ENCODE data around the gene TIMM29.

TIMM29 gene

DNA sequence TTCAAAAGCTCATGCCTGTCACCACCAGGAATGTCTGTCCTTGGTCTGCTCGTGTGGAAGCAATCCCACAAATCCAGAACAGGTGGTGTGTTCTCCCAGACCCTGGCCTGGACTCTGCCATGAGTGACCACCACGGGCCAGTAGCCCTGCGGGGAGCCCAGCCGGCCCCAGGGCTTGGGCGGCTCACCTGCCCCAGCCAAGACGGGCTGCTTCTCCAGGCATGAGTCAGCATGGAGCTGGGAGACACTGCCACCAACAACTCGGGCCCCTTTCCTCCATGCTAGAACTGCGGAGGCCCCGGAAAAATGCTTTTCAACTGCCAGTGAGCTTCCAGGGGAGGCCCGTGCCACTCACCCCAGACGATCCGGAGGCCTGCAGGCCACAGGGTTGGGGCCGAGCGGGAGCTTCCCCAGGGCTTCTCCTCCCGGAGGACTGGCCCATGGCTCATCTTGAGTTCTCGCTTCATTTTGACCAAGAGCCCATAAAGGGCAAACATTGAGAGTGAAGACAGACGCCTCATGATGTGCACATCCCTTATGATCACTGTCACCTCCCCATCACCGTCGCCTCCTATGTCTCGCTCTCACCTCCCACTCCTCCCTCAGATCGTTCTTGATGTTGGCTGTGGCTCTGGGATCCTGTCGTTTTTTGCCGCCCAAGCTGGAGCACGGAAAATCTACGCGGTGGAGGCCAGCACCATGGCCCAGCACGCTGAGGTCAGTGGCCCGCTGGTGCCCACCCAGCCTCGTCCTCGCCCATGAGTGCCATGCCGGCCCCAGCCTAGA, 16.8 kb upstream of the TIMM29 start:
- DNase-seq = peak in 1 of 51 donors; percentile 16

DNA sequence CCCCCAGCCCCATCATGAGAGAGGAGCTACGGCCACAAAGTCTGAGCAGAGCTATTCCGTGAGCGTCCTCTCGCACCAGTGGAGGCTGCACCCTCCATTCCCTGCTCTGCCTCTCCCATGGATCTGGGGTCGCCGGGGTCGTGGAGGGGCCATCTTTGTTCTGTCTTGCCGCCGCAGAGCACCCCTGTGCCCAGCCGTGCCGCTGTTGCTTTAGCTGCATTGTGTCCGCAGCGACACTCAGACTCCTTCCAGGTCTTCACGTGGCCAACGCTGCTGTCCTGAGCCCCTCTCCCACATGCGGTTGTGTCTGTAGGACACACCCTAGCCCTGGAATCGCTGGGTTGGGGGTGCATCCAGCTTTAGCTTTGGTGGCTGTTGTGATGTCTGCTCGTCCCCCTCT, 16.0 kb upstream of the TIMM29 start:
- DNase-seq = no peak

DNA sequence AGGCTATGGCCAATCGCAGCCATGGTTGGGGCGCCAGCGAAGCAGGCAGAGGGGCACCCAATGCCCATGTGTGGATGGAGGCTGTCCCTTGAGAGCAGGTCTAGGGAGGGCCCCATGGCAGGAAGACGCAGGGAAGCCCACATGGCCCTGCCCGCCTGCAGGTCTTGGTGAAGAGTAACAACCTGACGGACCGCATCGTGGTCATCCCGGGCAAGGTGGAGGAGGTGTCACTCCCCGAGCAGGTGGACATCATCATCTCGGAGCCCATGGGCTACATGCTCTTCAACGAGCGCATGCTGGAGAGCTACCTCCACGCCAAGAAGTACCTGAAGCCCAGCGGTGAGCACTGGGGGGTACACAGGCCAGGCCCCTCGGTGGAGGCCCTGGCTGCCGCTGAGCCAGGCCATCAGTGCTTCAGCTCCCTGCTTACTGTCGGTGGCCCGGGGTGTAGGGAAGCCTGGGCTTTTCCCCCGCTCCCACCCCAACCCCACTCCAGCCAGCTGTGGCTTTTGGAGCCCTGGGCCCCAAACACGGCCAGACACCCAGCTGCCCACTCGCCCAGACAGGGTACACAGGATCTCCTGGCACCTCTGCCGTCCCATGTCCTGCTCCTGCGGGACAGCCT, 14.8 kb upstream of the TIMM29 start:
- DNase-seq = no peak

DNA sequence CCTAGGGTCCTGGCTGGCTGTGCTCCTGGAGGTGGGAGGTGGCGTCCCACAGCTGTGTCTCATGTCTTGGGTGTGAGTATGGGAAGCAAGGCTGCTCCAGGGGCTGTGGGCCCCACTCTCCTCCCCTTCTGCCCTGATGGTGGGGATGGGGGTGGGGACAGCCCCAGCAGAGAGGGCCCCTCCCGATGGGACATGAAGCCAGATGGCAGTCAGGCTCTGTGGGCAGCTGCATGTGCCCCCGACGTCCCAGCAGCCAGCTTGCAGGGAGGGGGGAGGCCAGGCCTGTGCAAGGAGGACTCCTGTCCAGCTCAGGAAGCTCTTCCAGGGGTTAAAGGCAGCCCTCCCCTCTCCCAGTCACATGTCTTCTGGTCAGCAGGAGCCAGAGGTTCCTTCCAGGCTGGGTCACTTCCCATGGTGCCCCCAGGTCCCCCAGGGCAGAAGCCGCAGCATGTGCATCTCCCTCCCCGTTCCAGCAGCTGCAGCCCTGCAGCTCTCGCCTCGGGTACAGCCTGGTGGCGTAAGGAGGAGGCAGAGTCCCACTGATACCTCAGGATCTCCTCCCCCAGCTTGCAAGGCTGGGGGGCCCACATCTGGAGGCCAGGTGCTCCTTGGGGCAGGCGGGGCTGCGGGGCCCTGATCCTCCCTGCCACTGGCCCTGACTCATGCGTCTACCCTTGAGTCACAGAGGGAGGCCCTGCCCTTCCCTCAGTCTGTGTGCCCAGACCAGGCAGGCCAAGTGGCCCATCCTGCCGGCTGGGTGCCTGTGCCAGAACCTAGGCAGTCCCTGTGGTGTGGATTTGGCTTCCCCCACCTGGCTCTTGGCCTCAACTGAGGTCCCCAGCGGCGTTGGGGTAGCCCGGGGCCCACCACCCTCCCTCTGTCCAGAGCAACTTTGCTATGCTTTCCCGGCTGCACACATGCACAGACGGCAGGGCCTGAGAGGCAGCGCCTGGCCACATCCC, 13.2 kb upstream of the TIMM29 start:
- no peak for DNase-seq

DNA sequence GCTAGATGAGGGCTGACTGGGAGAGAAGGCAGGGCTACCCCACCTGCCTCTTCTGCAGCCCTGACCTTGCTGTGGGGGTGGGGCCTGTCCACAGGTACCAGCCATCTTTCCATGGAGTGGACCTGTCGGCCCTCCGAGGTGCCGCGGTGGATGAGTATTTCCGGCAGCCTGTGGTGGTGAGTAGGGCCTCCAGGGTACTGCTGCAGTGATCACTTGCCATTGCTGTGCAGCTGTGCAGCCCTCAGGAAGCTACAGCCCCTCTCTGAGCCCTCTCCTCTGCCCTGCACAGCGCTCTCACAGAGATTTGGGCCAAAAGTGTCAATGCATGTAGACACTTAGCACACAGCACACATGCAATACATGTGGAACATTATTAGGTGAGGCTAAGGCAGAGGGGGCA, 12.0 kb upstream of the TIMM29 start:
- DNase-seq = no peak

DNA sequence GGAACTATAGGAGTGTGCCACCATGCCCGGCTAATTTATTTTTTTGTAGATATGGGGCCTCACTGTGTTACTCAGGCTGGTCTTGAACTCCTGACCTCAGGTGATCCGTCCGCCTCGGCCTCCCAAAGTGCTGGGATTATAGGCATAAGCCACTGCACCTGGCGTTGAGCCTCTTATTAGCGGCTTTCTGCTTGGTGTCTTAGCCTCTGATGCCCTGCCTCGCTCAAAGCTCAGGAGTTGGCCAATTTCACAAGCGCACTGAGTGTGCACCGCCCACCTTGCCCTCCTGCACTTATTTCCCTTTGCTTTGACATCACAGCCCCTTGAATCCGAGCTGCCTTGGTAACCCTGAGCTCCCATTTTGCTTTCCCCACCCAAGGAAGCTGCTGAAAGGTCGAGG, 10.3 kb upstream of the TIMM29 start:
- no peak for DNase-seq

DNA sequence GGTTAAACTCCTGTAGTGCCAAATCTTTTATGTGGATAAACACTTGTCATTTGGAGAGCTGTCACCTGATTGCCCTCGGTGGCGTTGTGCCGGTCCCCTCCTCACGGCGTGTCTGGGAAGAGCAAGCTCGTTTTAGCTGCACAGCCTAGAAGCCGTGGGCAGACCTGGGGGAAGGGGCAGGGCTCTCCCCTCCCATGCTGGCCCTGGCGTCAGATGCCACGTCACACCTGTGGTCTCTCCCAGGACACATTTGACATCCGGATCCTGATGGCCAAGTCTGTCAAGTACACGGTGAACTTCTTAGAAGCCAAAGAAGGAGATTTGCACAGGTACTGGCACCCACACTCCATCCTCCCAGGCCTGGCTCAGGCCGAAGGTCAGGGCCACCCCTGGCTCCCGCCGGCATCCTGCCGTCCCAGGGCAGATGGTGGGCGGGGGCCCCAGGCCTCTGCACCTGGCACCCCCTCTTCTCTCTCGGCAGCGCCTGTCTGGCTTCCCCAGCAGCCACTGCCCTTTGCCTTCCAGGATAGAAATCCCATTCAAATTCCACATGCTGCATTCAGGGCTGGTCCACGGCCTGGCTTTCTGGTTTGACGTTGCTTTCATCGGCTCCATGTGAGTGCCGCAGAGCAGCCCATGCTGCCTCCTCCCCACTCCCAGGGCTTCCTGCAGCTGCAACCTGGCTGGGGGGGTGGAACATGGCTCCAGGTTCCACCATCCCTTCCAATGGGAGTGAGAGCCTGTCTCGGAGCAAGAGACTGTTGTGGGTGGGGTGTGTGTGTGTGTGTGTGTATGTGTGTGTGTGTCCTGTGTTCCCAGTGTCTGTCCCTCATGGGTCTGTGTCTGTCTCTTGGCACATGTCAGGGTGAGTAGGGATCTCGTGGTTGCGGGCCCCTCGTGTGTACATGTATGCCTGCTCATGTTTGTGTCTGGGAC, 9.0 kb upstream of the TIMM29 start:
- DNase-seq = no peak

DNA sequence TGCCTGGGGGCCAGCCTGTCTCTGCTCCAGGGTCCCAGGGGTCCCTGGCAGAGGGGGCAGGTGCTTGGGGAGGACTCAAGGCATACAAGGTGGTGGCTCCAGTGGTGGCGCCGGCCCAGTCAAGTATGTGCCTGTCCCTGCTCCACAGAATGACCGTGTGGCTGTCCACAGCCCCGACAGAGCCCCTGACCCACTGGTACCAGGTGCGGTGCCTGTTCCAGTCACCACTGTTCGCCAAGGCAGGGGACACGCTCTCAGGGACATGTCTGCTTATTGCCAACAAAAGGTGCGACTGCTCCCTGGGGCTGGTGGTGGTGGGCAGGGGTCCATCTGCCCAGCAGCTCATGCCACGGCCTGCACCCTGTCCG, 8.3 kb upstream of the TIMM29 start:
- no peak for DNase-seq

DNA sequence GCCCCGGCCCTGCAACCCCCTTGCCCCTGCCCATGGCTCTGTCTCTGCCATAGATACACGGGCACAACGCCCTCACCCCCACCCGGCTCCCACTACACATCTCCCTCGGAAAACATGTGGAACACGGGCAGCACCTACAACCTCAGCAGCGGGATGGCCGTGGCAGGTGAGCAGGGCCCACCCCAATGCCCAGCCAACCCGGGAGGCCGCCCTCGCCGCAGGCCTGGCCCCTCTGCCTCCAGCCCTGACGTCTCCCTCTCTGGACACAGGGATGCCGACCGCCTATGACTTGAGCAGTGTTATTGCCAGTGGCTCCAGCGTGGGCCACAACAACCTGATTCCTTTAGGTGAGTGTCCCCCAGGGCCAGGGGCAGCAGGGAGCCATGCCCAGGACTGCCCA, 7.8 kb upstream of the TIMM29 start:
- DNase-seq = no peak

DNA sequence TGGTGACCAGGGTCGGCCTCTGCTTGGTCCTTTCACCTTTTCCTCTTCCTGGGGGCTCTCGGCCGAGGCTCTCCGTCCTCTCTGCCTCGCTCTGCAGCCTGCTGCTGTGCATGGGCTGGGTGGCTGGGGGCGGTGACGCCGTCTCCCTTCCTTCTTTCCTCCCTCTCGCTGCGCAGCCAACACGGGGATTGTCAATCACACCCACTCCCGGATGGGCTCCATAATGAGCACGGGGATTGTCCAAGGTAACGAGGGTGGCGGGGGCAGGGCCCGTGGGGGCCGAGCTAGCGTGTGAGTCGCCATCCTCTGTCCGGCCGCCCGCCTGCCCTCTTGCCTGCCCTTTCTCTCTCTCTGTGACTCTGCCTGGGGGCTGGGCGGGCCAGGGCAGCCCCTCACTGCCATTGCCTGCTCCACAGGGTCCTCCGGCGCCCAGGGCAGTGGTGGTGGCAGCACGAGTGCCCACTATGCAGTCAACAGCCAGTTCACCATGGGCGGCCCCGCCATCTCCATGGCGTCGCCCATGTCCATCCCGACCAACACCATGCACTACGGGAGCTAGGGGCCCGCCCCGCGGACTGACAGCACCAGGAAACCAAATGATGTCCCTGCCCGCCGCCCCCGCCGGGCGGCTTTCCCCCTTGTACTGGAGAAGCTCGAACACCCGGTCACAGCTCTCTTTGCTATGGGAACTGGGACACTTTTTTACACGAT, 7.3 kb upstream of the TIMM29 start:
- no peak for DNase-seq

DNA sequence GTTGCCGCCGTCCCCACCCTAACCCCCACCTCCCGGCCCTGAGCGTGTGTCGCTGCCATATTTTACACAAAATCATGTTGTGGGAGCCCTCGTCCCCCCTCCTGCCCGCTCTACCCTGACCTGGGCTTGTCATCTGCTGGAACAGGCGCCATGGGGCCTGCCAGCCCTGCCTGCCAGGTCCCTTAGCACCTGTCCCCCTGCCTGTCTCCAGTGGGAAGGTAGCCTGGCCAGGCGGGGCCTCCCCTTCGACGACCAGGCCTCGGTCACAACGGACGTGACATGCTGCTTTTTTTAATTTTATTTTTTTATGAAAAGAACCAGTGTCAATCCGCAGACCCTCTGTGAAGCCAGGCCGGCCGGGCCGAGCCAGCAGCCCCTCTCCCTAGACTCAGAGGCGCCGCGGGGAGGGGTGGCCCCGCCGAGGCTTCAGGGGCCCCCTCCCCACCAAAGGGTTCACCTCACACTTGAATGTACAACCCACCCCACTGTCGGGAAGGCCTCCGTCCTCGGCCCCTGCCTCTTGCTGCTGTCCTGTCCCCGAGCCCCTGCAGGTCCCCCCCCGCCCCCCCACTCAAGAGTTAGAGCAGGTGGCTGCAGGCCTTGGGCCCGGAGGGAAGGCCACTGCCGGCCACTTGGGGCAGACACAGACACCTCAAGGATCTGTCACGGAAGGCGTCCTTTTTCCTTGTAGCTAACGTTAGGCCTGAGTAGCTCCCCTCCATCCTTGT, 6.5 kb upstream of the TIMM29 start:
- no peak for DNase-seq

DNA sequence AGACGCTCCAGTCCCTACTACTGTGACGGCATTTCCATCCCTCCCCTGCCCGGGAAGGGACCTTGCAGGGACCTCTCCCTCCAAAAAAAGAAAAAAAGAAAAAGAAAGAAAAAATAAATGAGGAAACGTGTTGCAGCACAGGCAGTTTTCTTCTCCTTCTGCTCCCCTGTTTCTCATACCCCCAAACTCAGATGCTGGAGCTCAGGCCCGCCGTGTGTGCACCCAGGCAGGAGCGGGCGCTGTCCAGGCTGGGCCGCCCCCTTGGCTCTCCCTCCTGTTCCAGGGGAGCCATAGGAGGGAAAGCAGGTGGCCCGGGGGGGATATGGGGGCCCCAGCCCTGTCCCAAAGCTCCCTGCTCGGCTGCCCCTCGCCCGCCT, 6.0 kb upstream of the TIMM29 start:
- DNase-seq = no peak

DNA sequence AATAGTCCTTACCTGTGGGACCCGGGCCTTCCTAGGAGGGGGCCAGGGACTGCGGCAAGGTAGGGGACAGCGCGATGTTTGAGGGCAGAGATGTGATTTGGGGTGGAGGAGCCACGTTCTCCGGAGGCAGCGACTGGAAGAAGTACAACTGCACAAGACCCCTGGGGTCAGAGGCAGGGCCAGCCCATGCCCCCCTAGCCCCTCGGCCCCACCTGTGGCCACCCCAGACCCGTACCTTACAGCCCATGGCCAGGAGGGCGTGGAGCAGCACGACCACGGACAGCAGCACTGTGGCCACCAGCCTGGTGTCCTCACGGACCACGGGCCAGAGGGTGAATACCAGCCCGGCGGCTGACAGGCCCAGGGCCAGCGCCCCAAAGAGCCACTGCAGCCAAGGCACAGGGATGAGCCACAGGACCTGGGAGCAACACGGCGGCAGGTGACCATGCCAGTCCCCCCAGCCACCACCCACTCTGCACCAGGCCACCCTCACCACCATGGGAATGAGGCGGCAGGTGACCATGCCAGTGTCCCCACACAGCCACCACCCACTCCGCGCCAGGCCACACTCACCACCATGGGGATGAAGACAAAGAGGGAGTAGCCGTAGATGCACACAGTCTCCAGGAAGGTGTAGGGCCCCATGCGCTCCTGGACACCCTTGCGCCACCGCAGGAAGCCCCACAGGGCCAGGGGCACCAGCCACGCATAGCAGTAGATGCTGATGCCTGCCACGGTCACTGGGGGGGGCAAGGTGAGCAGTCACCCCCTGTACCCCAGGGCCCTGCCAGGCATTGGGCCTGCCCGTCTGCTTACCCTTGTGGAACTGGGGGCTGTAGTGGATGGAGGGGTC, 5.1 kb upstream of the TIMM29 start:
- no peak for DNase-seq

DNA sequence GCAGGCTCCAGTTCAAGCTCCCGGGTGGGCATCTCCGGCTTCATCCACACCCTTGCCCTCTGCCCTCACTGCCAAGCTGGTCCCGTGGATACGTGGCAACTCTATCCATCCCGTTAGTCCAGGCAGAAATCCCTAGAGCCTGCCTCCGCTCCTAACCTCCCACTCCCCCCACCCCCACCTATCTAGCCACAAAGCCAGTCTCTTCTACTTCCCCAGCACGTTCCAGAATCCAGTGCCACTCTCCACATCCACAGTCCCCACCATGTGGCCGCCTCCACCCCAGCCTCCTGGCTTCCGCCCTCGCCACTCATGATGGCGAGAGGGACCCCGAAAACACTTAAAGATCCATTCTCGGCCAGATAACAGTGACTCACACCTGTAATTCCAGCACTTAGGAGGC, 4.0 kb upstream of the TIMM29 start:
- no peak for DNase-seq

DNA sequence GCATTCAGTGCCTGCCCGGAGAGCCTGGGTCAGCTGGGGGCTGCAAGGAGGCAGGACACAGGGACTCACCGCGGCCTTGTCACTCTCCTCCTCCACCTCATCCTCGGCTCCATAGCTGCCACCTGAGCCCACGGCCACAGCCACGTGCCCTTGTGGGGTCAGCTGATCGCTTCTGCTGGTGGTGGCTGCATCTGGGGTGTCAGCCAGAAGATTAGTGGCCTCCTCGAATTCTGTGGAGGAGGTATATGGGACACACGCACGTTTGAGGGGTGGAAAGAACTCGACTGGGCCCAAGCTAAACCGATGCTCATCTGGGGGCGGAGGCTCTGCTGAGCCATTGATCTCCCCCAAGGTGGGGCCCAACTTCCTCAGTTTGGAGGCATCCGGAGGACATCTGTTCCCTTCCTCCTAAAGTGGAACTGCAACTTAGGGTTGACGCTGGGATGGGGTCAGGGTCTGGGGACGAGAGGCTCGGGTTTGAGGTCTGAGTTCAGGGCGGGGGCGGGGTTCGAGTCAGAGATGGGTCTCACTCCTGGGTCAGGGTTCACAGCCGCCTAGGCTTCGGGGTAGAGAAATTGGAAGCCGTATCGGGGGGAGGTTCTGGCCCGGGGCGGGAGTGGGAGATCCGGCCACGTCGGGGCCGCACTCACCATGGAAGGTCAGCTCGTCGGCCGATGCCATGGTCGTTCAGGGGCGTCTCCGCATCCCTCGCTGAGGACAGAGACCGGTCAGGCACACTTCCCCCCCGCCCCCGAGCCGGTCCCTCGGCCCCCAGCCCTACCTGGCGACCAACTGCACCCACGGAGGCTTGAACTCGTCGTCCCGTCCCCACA, 665 bp upstream of the TIMM29 start:
- DNase-seq = no peak

DNA sequence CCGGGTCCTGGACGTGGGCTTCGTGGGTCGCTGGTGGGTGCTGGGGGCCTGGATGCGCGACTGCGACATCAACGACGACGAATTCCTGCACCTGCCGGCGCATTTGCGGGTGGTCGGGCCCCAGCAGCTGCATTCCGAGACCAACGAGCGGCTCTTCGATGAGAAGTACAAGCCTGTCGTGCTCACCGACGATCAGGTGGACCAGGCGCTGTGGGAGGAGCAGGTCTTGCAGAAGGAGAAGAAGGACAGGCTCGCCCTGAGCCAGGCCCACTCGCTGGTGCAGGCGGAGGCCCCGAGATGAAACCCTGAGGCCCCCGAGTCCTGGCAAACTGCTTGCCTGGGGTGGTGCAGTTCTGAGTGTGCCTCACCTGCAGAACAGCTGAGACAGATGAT, 787 bp downstream of the TIMM29 start:
- no peak for DNase-seq

DNA sequence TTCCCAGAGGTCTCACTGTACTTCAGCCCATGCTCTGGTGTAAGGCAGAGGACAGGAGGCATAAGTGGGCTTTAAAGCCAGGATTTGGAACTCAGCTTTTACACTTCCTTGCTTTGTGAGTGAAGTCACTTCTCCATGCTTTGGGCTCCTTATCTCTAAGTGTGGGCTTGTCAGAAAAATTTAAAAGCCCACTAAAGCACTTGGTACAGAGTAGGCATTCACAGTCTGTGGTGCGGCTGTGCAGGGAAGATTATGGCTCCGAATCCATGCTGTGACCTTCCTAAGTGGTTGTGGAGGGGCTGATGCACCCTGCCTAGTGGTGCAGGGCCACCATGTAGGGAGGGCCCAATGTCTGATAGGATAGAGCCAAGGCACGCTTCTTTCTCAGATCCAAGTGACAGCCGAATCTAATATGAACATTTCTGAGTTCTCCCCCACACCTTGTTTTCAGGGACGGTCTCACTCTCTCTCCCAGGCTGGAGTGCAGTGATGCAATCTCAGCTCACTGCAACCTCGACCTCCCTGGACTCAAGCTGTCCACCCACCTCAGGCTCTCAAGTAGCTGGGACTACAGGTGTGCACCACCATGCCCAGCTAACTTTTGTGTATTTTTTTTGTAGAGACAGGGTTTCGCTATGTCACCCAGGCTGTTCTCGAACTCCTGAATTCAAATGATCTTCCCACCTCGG, 6.9 kb downstream of the TIMM29 start:
- DNase-seq = no peak
